Measurements from ENCODE around the gene MMP11.

DNA sequence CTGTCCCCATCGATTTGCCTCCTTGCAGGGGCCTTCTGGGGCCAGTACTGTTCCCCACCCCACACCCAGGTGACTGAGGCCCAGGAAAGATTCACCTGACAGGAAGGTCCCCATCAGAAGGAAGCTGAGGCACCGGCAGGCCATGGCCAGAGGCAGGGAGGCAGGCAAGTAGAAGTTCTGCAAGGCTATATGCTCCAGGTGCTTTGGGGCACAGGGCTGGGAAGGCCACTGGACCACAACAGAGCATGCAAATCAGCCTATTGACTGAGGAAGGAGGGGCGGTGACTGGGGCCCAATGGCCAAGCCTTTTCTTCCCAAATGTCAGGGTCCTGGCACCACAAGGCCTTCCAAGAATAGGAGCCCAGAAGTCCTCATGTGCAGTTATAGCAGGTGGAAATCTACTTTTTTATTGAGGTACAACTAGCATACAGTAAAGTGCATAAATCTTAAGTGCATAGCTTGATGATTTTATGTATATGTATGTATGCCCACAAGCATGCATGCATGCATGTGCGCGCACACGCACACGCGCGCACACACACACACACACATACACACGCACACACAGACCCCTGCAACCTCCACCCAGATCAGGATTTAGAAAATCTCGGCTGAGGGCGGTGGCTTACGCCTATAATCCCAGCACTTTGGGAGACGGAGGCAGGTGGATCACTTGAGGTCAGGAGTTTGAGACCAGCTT is 18.3 kb upstream of the MMP11 start, which contains the start of gene VPREB3:
- no peak for TF ChIP-seq CTCF (IDR thresholded peaks at IDR 0.05)
- TF ChIP-seq POLR2A (IDR thresholded peaks at IDR 0.05), result no peak
- no peak for TF ChIP-seq EP300 (IDR thresholded peaks at IDR 0.05)

All from ovary (tissue), 3 donors.